Neural cell (in vitro differentiated cells): ENCODE results near the gene HS3ST2.

Source experiments
- TF ChIP-seq, protein P1 (sequence below): fragments of 450-650 bp; IDR thresholded peaks from 2 replicates; pipeline ENCODE4 v1.5.1; 2014; ENCODE audit warnings: antibody characterized with exemption, mild to moderate bottlenecking, moderate library complexity; ENCODE audit not compliant: poor library complexity, severe bottlenecking
- TF ChIP-seq, protein P2 (sequence below): IDR thresholded peaks from 2 replicates; pipeline ENCODE4 v1.6.1; 2012; ENCODE audit warnings: borderline replicate concordance

DNA sequence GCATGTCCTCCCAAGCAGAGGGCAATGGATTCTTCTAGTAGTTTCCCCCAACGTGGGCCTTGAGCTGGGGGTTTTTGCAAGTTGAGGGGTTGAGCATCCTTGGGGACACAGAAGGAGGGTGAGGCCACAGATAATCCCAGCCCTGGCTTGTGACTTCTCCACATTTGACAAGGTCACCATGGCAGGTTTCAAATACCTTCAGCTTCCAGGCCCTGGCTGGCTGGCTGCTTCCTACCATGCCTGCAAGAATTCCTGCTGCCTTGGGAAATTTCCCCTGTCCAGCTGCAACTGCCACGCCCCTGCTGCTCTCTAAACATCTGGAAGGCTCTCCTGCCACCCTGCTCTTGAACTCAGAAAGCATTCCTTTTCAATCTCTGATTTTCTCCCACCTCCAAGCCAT is 41.3 kb downstream of the HS3ST2 start:
- TF ChIP-seq, protein P1, sequence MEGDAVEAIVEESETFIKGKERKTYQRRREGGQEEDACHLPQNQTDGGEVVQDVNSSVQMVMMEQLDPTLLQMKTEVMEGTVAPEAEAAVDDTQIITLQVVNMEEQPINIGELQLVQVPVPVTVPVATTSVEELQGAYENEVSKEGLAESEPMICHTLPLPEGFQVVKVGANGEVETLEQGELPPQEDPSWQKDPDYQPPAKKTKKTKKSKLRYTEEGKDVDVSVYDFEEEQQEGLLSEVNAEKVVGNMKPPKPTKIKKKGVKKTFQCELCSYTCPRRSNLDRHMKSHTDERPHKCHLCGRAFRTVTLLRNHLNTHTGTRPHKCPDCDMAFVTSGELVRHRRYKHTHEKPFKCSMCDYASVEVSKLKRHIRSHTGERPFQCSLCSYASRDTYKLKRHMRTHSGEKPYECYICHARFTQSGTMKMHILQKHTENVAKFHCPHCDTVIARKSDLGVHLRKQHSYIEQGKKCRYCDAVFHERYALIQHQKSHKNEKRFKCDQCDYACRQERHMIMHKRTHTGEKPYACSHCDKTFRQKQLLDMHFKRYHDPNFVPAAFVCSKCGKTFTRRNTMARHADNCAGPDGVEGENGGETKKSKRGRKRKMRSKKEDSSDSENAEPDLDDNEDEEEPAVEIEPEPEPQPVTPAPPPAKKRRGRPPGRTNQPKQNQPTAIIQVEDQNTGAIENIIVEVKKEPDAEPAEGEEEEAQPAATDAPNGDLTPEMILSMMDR: no peak
- TF ChIP-seq, protein P2, sequence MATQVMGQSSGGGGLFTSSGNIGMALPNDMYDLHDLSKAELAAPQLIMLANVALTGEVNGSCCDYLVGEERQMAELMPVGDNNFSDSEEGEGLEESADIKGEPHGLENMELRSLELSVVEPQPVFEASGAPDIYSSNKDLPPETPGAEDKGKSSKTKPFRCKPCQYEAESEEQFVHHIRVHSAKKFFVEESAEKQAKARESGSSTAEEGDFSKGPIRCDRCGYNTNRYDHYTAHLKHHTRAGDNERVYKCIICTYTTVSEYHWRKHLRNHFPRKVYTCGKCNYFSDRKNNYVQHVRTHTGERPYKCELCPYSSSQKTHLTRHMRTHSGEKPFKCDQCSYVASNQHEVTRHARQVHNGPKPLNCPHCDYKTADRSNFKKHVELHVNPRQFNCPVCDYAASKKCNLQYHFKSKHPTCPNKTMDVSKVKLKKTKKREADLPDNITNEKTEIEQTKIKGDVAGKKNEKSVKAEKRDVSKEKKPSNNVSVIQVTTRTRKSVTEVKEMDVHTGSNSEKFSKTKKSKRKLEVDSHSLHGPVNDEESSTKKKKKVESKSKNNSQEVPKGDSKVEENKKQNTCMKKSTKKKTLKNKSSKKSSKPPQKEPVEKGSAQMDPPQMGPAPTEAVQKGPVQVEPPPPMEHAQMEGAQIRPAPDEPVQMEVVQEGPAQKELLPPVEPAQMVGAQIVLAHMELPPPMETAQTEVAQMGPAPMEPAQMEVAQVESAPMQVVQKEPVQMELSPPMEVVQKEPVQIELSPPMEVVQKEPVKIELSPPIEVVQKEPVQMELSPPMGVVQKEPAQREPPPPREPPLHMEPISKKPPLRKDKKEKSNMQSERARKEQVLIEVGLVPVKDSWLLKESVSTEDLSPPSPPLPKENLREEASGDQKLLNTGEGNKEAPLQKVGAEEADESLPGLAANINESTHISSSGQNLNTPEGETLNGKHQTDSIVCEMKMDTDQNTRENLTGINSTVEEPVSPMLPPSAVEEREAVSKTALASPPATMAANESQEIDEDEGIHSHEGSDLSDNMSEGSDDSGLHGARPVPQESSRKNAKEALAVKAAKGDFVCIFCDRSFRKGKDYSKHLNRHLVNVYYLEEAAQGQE: no peak
